A549 (cell line): ENCODE measurements around the gene DCAF5. TPM values are rescaled to one million over a fixed set of nuclear protein-coding genes. Genes with fewer than 3 reads are reported as not detected.

ENCODE experiments used
- ATAC-seq, 2 experiments: fragments of 200-7000 bp in 1 of 2; fragments of >200 bp in 1 of 2; cut with Nextera tagmentation in 1 of 2; cut with Tn5 transposase in 1 of 2; 3 replicates each; pipeline versions ENCODE4 v1.8.0 to v1.9.1; 2018 to 2020; ENCODE audit warnings: mild to moderate bottlenecking in 1 of 2, moderate library complexity in 1 of 2
- CTCF ChIA-PET: fragments of 300-600 bp; sonication (Branson Sonifier 250); formaldehyde crosslinking; extraction: SDS; loops from one replicate; lab custom pipeline; 2021; ENCODE audit warnings: antibody characterized with exemption, inconsistent platforms; lab: Yijun Ruan, JAX
- POLR2A ChIA-PET: fragments of 350-600 bp; formaldehyde crosslinking; extraction: SDS; loops from one replicate; lab custom pipeline; 2021; ENCODE audit warnings: antibody characterized with exemption, inconsistent platforms; lab: Yijun Ruan, JAX
- DNase-seq, 2 experiments: peaks; one replicate each; pipeline versions ENCODE4 v3.0.0 to v3.0.0-alpha.2; 2011 to 2016; ENCODE audit warnings: low read depth in 1 of 2, low spot score in 1 of 2
- FAIRE-seq: peaks from 2 replicates; lab custom pipeline; 2011; peaks lifted over from hg19 to GRCh38; lab: Jason Lieb, UNC
- H3K27ac ChIP-seq, 2 experiments: fragments of >200 bp; sonication (Bioruptor Twin); formaldehyde crosslinking; 3 replicates each; pipeline ENCODE4 v1.5.1; 2016 to 2017
- H3K4me1 ChIP-seq: fragments of >200 bp; sonication (Bioruptor Twin); formaldehyde crosslinking; 3 replicates; pipeline ENCODE4 v1.6.1; 2016
- H3K4me2 ChIP-seq: fragments of >200 bp; sonication (Bioruptor Twin); formaldehyde crosslinking; 3 replicates; pipeline ENCODE4 v1.6.1; 2016
- H3K4me3 ChIP-seq: fragments of >200 bp; sonication (Bioruptor Twin); formaldehyde crosslinking; 3 replicates; pipeline ENCODE4 v1.5.1; 2016
- H3K9me3 ChIP-seq: fragments of >200 bp; sonication (Bioruptor Twin); formaldehyde crosslinking; 3 replicates; pipeline ENCODE4 v1.6.1; 2016
- CBX2 ChIP-seq: fragments of 200-600 bp; sonication (generic); IDR thresholded peaks from 2 replicates; pipeline ENCODE4 v1.6.1; 2016; ENCODE audit warnings: low read depth, mild to moderate bottlenecking, borderline replicate concordance
- CBX8 ChIP-seq: fragments of 200-600 bp; sonication (generic); IDR thresholded peaks from 2 replicates; pipeline ENCODE4 v1.6.1; 2016
- CHD4 ChIP-seq: fragments of 200-600 bp; sonication (generic); IDR thresholded peaks from 2 replicates; pipeline ENCODE4 v1.6.1; 2016; ENCODE audit warnings: antibody characterized with exemption, mild to moderate bottlenecking, borderline replicate concordance
- EHF ChIP-seq: fragments of 250-450 bp; sonication (Bioruptor Pico); IDR thresholded peaks from 2 replicates; pipeline ENCODE4 v1.5.0; 2020; ENCODE audit warnings: mild to moderate bottlenecking
- FOSL2 ChIP-seq, 2 experiments: fragments of 450-650 bp in 1 of 2; fragments of >200 bp in 1 of 2; sonication (Bioruptor Twin) in 1 of 2; formaldehyde crosslinking; IDR thresholded peaks; 2 replicates each; pipeline versions ENCODE4 v1.5.0 to v1.6.1; 2016 to 2020; ENCODE audit warnings: mild to moderate bottlenecking in 1 of 2, moderate library complexity in 1 of 2
- FOXS1 ChIP-seq: fragments of 250-450 bp; sonication (Bioruptor Pico); IDR thresholded peaks from 2 replicates; pipeline ENCODE4 v1.5.0; 2020; ENCODE audit warnings: mild to moderate bottlenecking, moderate library complexity
- HOXB5 ChIP-seq: fragments of 250-450 bp; sonication (Bioruptor Pico); IDR thresholded peaks from 2 replicates; pipeline ENCODE4 v1.5.0; 2020; ENCODE audit warnings: mild to moderate bottlenecking, moderate library complexity
- JUN ChIP-seq, 2 experiments: fragments of >200 bp; sonication (Bioruptor Twin); formaldehyde crosslinking; IDR thresholded peaks; 2 replicates in 1 of 2; 3 replicates in 1 of 2; pipeline ENCODE4 v1.6.1; 2016 to 2017
- JUNB ChIP-seq: fragments of >200 bp; sonication (Bioruptor Twin); formaldehyde crosslinking; IDR thresholded peaks from 2 replicates; pipeline ENCODE4 v1.6.1; 2016
- KDM5A ChIP-seq: fragments of 200-600 bp; sonication (generic); IDR thresholded peaks from 2 replicates; pipeline ENCODE4 v1.6.1; 2016; ENCODE audit warnings: antibody characterized with exemption, mild to moderate bottlenecking
- MAFK ChIP-seq: fragments of 450-650 bp; IDR thresholded peaks from 2 replicates; pipeline ENCODE4 v1.6.1; 2014; ENCODE audit not compliant: partially characterized antibody
- MAZ ChIP-seq: fragments of 150-350 bp; IDR thresholded peaks from 2 replicates; pipeline ENCODE4 v1.6.1; 2014; ENCODE audit warnings: antibody characterized with exemption, low read depth, low read length, borderline replicate concordance
- MYC ChIP-seq: IDR thresholded peaks from 2 replicates; pipeline ENCODE4 v1.6.1; 2012; ENCODE audit warnings: mild to moderate bottlenecking, inconsistent platforms, low read length, improper control_type of control experiment, borderline replicate concordance
- NFE2L2 ChIP-seq: fragments of 150-350 bp; conservative IDR thresholded peaks from 2 replicates; pipeline ENCODE4 v1.6.1; 2014; ENCODE audit warnings: low read length
- NPAS2 ChIP-seq: fragments of 250-450 bp; sonication (Bioruptor Pico); IDR thresholded peaks from 2 replicates; pipeline ENCODE4 v1.8.0; 2022; ENCODE audit warnings: mild to moderate bottlenecking, moderate library complexity, borderline replicate concordance
- POLR2AphosphoS2 ChIP-seq: conservative IDR thresholded peaks from 2 replicates; pipeline ENCODE4 v1.6.1; 2012; ENCODE audit warnings: low read length, improper control_type of control experiment, inconsistent platforms
- RAD21 ChIP-seq, 2 experiments: fragments of >200 bp in 1 of 2; sonication (Bioruptor Twin) in 1 of 2; formaldehyde crosslinking in 1 of 2; IDR thresholded peaks in 1 of 2; conservative IDR thresholded peaks in 1 of 2; 2 replicates in 1 of 2; 3 replicates in 1 of 2; pipeline ENCODE4 v1.6.1; 2012 to 2018; ENCODE audit warnings: inconsistent platforms in 1 of 2
- RCOR1 ChIP-seq: fragments of 150-350 bp; IDR thresholded peaks from 2 replicates; pipeline ENCODE4 v1.6.1; 2014; ENCODE audit warnings: antibody characterized with exemption, low read length, low read depth
- RNF2 ChIP-seq: fragments of 200-600 bp; sonication (generic); IDR thresholded peaks from 2 replicates; pipeline ENCODE4 v1.6.1; 2016; ENCODE audit warnings: low read depth, mild to moderate bottlenecking, antibody characterized with exemption, moderate library complexity, borderline replicate concordance
- SREBF2 ChIP-seq: fragments of 450-650 bp; IDR thresholded peaks from 2 replicates; pipeline ENCODE4 v1.6.1; 2014; ENCODE audit warnings: mild to moderate bottlenecking, moderate library complexity
- ZC3H11A ChIP-seq: fragments of 450-650 bp; IDR thresholded peaks from 2 replicates; pipeline ENCODE4 v1.6.1; 2014; ENCODE audit warnings: antibody characterized with exemption, mild to moderate bottlenecking
- ZFP36 ChIP-seq: fragments of 450-650 bp; IDR thresholded peaks from 2 replicates; pipeline ENCODE4 v1.6.1; 2014; ENCODE audit warnings: borderline replicate concordance; ENCODE audit not compliant: partially characterized antibody
- WGBS: methylation state at CpG from one replicate; pipeline ENCODE4 v1.1.6; 2017; ENCODE audit errors: missing lambda C conversion rate; 5-methylcytosine and 5-hydroxymethylcytosine counted together
- polyA plus RNA-seq, 4 experiments: library from polyadenylated mRNA; depleted of rRNA in 3 of 4; stranded (reverse); fragments of >200 nt; fragmentation: RNase III in 1 of 4; extraction: RNeasy Plus Mini Kit Qiagen cat#74134 plus additional on column Dnase treatment in 1 of 4; gene quantifications; 2 replicates in 3 of 4; 3 replicates in 1 of 4; pipeline ENCODE4 v1.2.3, GENCODE V29; 2011 to 2017
- TF ChIP-seq, protein P1 (sequence below): fragments of 250-450 bp; sonication (Bioruptor Pico); IDR thresholded peaks from 2 replicates; pipeline ENCODE4 v1.5.0; 2020; ENCODE audit warnings: low read depth, mild to moderate bottlenecking, moderate library complexity
- TF ChIP-seq, protein P2 (sequence below): IDR thresholded peaks from 2 replicates; pipeline ENCODE4 v1.6.1; 2012
- TF ChIP-seq, protein P3 (sequence below): IDR thresholded peaks from 2 replicates; pipeline ENCODE4 v1.6.1; 2012

DCAF5 gene
- polyA plus RNA-seq, 2 of the 4 experiments (the other 2 are of a cell fraction): 14.3 to 23.7 TPM

DNA sequence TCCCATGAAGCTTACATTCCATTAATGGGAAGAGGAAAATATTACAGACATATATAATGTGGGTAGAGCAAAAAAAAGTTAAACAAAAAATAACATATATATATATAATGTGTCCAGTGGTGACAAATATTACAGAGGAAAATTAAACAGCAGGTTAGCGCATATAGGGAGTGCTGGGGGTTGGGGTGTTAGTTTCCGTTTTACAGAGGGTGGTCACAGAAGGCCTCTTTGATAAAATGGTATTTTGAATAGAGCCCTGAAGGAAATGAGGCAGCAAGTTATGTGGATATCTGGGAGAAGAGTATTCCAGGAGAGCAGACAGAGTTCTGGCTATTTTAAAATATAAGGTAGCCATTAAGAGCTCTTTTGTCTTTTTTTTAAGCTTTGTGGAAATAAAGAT is 73.2 kb downstream of the DCAF5 start:
- Histone ChIP-seq H3K4me3 (no peak overlapping the region), H3K4me2 (peak overlapping the region; percentile 64), H3K4me1 (peaks cover 50% of the 10 kb centered on the region), H3K9me3 (no peaks in the 10 kb centered on the region), H3K27ac (peak overlapping the region; percentile 69 to 84)
- CTCF ChIA-PET: interaction anchor here (1.4 to 6.7 kb wide), 7 partner anchors 11 to 216 kb away, joined by 3 to 40 read pairs (median 5); no protein-coding TSS in a partner anchor
- POLR2A ChIA-PET: no interaction called here
- TF ChIP-seq JUNB: no peak
- TF ChIP-seq HOXB5: no peak
- no peak for TF ChIP-seq CBX8
- no peak for TF ChIP-seq NPAS2 (CRISPR knock-in tag)
- TF ChIP-seq EHF (CRISPR knock-in tag): no peak
- no peak for TF ChIP-seq SREBF2
- TF ChIP-seq, protein P1, sequence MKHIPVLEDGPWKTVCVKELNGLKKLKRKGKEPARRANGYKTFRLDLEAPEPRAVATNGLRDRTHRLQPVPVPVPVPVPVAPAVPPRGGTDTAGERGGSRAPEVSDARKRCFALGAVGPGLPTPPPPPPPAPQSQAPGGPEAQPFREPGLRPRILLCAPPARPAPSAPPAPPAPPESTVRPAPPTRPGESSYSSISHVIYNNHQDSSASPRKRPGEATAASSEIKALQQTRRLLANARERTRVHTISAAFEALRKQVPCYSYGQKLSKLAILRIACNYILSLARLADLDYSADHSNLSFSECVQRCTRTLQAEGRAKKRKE (CRISPR knock-in tag): no peak
- no peak for TF ChIP-seq POLR2AphosphoS2
- TF ChIP-seq ZFP36: no peak
- no peak for TF ChIP-seq FOXS1
- TF ChIP-seq ZC3H11A: no peak
- no peak for TF ChIP-seq CBX2
- TF ChIP-seq NFE2L2: no peak
- TF ChIP-seq, protein P2, sequence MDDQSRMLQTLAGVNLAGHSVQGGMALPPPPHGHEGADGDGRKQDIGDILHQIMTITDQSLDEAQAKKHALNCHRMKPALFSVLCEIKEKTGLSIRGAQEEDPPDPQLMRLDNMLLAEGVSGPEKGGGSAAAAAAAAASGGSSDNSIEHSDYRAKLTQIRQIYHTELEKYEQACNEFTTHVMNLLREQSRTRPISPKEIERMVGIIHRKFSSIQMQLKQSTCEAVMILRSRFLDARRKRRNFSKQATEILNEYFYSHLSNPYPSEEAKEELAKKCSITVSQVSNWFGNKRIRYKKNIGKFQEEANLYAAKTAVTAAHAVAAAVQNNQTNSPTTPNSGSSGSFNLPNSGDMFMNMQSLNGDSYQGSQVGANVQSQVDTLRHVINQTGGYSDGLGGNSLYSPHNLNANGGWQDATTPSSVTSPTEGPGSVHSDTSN: no peak
- no peak for TF ChIP-seq KDM5A
- no peak for TF ChIP-seq MYC
- TF ChIP-seq MAZ: no peak
- no peak for TF ChIP-seq RCOR1
- TF ChIP-seq CHD4: no peak
- ATAC-seq (peak; percentile 16 to 42; a peak in 3 of 6 replicates), DNase-seq (no peak), FAIRE-seq (no peak)
- WGBS: 36% methylated on average over 2 of the region's 2 CpGs

DNA sequence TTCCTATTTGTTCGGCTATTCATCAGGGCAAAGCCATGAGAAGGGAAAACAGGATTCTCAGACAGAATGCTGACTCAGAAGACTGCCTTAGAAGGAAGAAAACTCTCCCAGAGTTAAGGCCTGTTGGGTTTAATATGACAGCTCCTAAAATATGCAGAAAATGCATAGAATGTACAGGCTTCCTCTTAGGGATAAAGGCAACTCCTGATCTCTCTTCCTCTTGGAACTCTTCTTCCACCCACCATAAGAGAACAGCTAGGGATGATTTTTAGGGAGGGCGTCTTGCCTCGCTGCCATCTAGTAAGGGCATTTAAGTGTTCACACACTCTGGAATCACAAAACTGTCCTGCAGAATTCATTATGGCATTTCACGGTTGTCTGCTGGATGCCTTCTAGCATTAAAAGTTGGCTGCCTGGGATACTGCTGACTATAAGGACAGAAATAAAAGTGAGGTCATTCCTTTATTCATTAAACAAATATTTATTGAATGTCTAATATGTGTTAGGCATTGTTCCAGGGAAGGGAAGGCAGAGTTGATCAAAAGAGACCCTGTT is 73.7 kb downstream of the DCAF5 start:
- Histone ChIP-seq H3K4me3 (no peak overlapping the region), H3K4me2 (peak overlapping the region; percentile 64), H3K9me3 (no peaks in the 10 kb centered on the region), H3K4me1 (peaks cover 50% of the 10 kb centered on the region), H3K27ac (peak overlapping the region; percentile 69 to 84)
- POLR2A ChIA-PET: no interaction called here
- ATAC-seq (peak; percentile 80 to 84), FAIRE-seq (no peak), DNase-seq (peak; percentile 44 to 63)
- TF ChIP-seq CBX8 (no peak), RAD21 (conservative IDR thresholded peaks at IDR 0.05 in 1 of 2, IDR thresholded peaks at IDR 0.05 in 1 of 2) (peak in 1 of 2 experiments; percentile 6; a peak in 1 of 5 replicates), HOXB5 (no peak), NPAS2 (CRISPR knock-in tag) (no peak), CHD4 (no peak), RNF2 (no peak), JUN (IDR thresholded peaks at IDR 0.05) (peak; percentile 33 to 38; a peak in 2 of 5 replicates), JUNB (peak; percentile 44; the same call in 1 of the 2 replicates), FOSL2 (IDR thresholded peaks at IDR 0.05) (no peak), FOSL2 (CRISPR knock-in tag; IDR thresholded peaks at IDR 0.05) (peak; percentile 54), MAFK (peak; percentile 90)
- TF ChIP-seq, protein P3, sequence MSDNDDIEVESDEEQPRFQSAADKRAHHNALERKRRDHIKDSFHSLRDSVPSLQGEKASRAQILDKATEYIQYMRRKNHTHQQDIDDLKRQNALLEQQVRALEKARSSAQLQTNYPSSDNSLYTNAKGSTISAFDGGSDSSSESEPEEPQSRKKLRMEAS: peak; percentile 13; the same call in 1 of the 2 replicates
- CTCF ChIA-PET: interaction anchor here (0.8 to 6.7 kb wide), 8 partner anchors 10 to 216 kb away, joined by 3 to 40 read pairs (median 4); no protein-coding TSS in a partner anchor
- WGBS: 8% methylated on average over 4 of the region's 4 CpGs
